Kasumi-1 (cell line): ENCODE data around the gene C3orf70.

Experiments
- DNase-seq, 2 experiments: peaks; one replicate each; lab custom pipeline; 2025; lab: John Stamatoyannopoulos, UW

The C3orf70 gene

GRCh38 chr3:185152410-185153170 is at the start of gene C3orf70:
TSS of gene C3orf70 (minus strand) at chr3:185153060. CDS start at chr3:185152823, 237 bp downstream.
- peak; percentile 26 to 32 for DNase-seq

- DNase-seq = no peak
Measured at GRCh38 chr3:185200639-185201038, 47.8 kb upstream of the C3orf70 start.

- no peak for DNase-seq
Measured at GRCh38 chr3:185199671-185200070, 46.8 kb upstream of the C3orf70 start.

GRCh38 chr3:185199206-185199605 is 46.3 kb upstream of the C3orf70 start:
- DNase-seq = no peak

- no peak for DNase-seq
Measured at GRCh38 chr3:185197068-185197467, 44.2 kb upstream of the C3orf70 start.

GRCh38 chr3:185195652-185196051 is 42.8 kb upstream of the C3orf70 start:
- DNase-seq = no peak

GRCh38 chr3:185188816-185189215 is 36.0 kb upstream of the C3orf70 start:
- no peak for DNase-seq

- no peak for DNase-seq
Measured at GRCh38 chr3:185187391-185187790, 34.5 kb upstream of the C3orf70 start.

GRCh38 chr3:185176750-185177359 is 24.0 kb upstream of the C3orf70 start:
- DNase-seq = peak; percentile 57 to 69

- peak; percentile 74 to 81 for DNase-seq
Measured at GRCh38 chr3:185175370-185175987, 22.6 kb upstream of the C3orf70 start.

GRCh38 chr3:185172086-185173049 is 19.5 kb upstream of the C3orf70 start:
- no peak for DNase-seq

- no peak for DNase-seq
Measured at GRCh38 chr3:185164428-185165217, 11.8 kb upstream of the C3orf70 start.

- DNase-seq = no peak
Measured at GRCh38 chr3:185162634-185163033, 9.8 kb upstream of the C3orf70 start.

- DNase-seq = no peak
Measured at GRCh38 chr3:185161761-185162160, 8.9 kb upstream of the C3orf70 start.

- no peak for DNase-seq
Measured at GRCh38 chr3:185157347-185157746, 4.5 kb upstream of the C3orf70 start.

GRCh38 chr3:185155678-185156077 is 2.8 kb upstream of the C3orf70 start:
- no peak for DNase-seq

GRCh38 chr3:185153861-185154629 is 1.2 kb upstream of the C3orf70 start:
- no peak for DNase-seq

- no peak for DNase-seq
Measured at GRCh38 chr3:185153171-185153771, 411 bp upstream of the C3orf70 start.

- peak in 1 of 2 experiments; percentile 11 for DNase-seq
Measured at GRCh38 chr3:185151964-185152409, 873 bp downstream of the C3orf70 start.
